SU-DHL-6 (cell line): Measurements from ENCODE around the gene TBC1D10B.

Experiments
- H2AFZ ChIP-seq: fragments of 200-600 bp; sonication (generic); 2 replicates; pipeline ENCODE4 v1.6.1; 2014; ENCODE audit warnings: low read depth, mild to moderate bottlenecking, moderate library complexity, mixed read lengths, antibody characterized with exemption, low read length; ENCODE audit not compliant: severe bottlenecking
- H3F3A ChIP-seq: fragments of 200-600 bp; shearing (Covaris generic); 2 replicates; pipeline ENCODE4 v1.6.0; 2016; ENCODE audit warnings: antibody characterized with exemption, mild to moderate bottlenecking; ENCODE audit not compliant: insufficient read depth
- H3K27ac ChIP-seq: fragments of 200-600 bp; sonication (generic); 2 replicates; pipeline ENCODE4 v1.5.1; 2016; ENCODE audit warnings: low read depth, mild to moderate bottlenecking, low read length, moderate library complexity, mixed read lengths
- H3K27me3 ChIP-seq: fragments of 200-600 bp; sonication (generic), shearing (Covaris generic); 2 replicates; pipeline ENCODE4 v1.6.0; 2014; ENCODE audit warnings: mild to moderate bottlenecking, low read length
- H3K36me3 ChIP-seq: fragments of 200-600 bp; sonication (generic); 2 replicates; pipeline ENCODE4 v1.6.1; 2014; ENCODE audit warnings: mild to moderate bottlenecking, low read length, mixed read lengths
- H3K4me2 ChIP-seq: fragments of 300-600, 200-600 bp; shearing (Covaris generic), sonication (generic); 2 replicates; pipeline ENCODE4 v1.6.0; 2014; ENCODE audit warnings: low read length, low read depth, mild to moderate bottlenecking; ENCODE audit not compliant: poor library complexity, severe bottlenecking
- H3K4me3 ChIP-seq: fragments of 200-600 bp; sonication (generic); 2 replicates; pipeline ENCODE4 v1.5.1; 2014; ENCODE audit warnings: antibody characterized with exemption, low read length, mild to moderate bottlenecking, mixed read lengths; ENCODE audit not compliant: insufficient read depth, poor library complexity, severe bottlenecking
- H3K79me2 ChIP-seq: fragments of 200-600 bp; sonication (generic); 2 replicates; pipeline ENCODE4 v1.6.1; 2014; ENCODE audit warnings: mild to moderate bottlenecking, low read length, moderate library complexity; ENCODE audit not compliant: insufficient read depth
- H3K9ac ChIP-seq: fragments of 200-600 bp; sonication (generic); 2 replicates; pipeline ENCODE4 v1.7.0; 2014; ENCODE audit warnings: mild to moderate bottlenecking, low read length
- H3K9me2 ChIP-seq: fragments of 200-600 bp; sonication (generic); replicated peaks from 2 replicates; pipeline ENCODE4 v1.6.1; 2014; ENCODE audit warnings: low read length; ENCODE audit not compliant: insufficient read depth
- H3K9me3 ChIP-seq: fragments of 200-600 bp; sonication (generic); 2 replicates; pipeline ENCODE4 v1.6.1; 2014; ENCODE audit warnings: low read length, mixed read lengths; ENCODE audit not compliant: insufficient read depth
- H4K20me1 ChIP-seq: fragments of 200-600 bp; sonication (generic); 2 replicates; pipeline ENCODE4 v1.6.1; 2014; ENCODE audit warnings: low read depth, mild to moderate bottlenecking, antibody characterized with exemption, low read length, moderate library complexity, mixed read lengths
- CTCF ChIP-seq: fragments of 200-600 bp; sonication (generic); IDR thresholded peaks from one replicate; pipeline ENCODE4 v1.5.1; 2017; ENCODE audit warnings: antibody characterized with exemption, mild to moderate bottlenecking, low read length, moderate library complexity; ENCODE audit not compliant: insufficient read depth, poor library complexity, severe bottlenecking
- EZH2phosphoT487 ChIP-seq: fragments of 200-600 bp; sonication (generic), shearing (Covaris generic); conservative IDR thresholded peaks from 2 replicates; pipeline ENCODE4 v1.6.1; 2018; ENCODE audit warnings: mild to moderate bottlenecking, antibody characterized with exemption, low read length, moderate library complexity, mixed read lengths

TBC1D10B gene

GRCh38 chr16:30365200-30365599 lies 5.1 kb downstream of the TBC1D10B start:
- no peak overlapping the region for H3K4me2 ChIP-seq
- H2AFZ ChIP-seq: no peak overlapping the region
- H3K9me2 ChIP-seq: no peaks in the 10 kb centered on the region
- H3K9ac ChIP-seq: no peak overlapping the region
- H3K4me3 ChIP-seq: no peak overlapping the region
- no peaks in the 10 kb centered on the region for H3F3A ChIP-seq
- no peak overlapping the region for H3K27ac ChIP-seq
- no peaks in the 10 kb centered on the region; the same call in 1 of the 2 replicates for H4K20me1 ChIP-seq
- TF ChIP-seq EZH2phosphoT487: no peak
- no peak for TF ChIP-seq CTCF
- H3K36me3 ChIP-seq: peaks cover 5% of the 10 kb centered on the region; the same call in 1 of the 2 replicates
- H3K27me3 ChIP-seq: no peaks in the 10 kb centered on the region
- no peaks in the 10 kb centered on the region for H3K9me3 ChIP-seq
- H3K79me2 ChIP-seq: peaks cover 83% of the 10 kb centered on the region

- TF ChIP-seq CTCF (no peak), EZH2phosphoT487 (no peak)
- Histone ChIP-seq H3K4me3 (no peak overlapping the region), H3K27ac (no peak overlapping the region), H3K27me3 (no peaks in the 10 kb centered on the region), H3K4me2 (no peak overlapping the region), H3K79me2 (peaks cover 46% of the 10 kb centered on the region), H2AFZ (no peak overlapping the region), H3K9me3 (no peaks in the 10 kb centered on the region), H3K36me3 (peaks cover 5% of the 10 kb centered on the region; the same call in 1 of the 2 replicates), H3K9me2 (no peaks in the 10 kb centered on the region), H3F3A (peaks cover 12% of the 10 kb centered on the region), H4K20me1 (no peaks in the 10 kb centered on the region), H3K9ac (no peak overlapping the region)
These were observed 9.1 kb downstream of the TBC1D10B start for GRCh38 chr16:30361180-30361579.

- no peak overlapping the region for H3K4me3 ChIP-seq
- H4K20me1 ChIP-seq: no peaks in the 10 kb centered on the region
- no peaks in the 10 kb centered on the region for H3K9me2 ChIP-seq
- no peaks in the 10 kb centered on the region for H3K9me3 ChIP-seq
- peaks cover 15% of the 10 kb centered on the region for H3F3A ChIP-seq
- H3K9ac ChIP-seq: no peak overlapping the region
- TF ChIP-seq EZH2phosphoT487 (no peak), CTCF (no peak)
- no peak overlapping the region for H2AFZ ChIP-seq
- H3K27ac ChIP-seq: no peak overlapping the region
- peaks cover 5% of the 10 kb centered on the region; the same call in 1 of the 2 replicates for H3K36me3 ChIP-seq
- no peak overlapping the region for H3K4me2 ChIP-seq
- H3K79me2 ChIP-seq: peaks cover 35% of the 10 kb centered on the region
- H3K27me3 ChIP-seq: no peaks in the 10 kb centered on the region
These were observed 10.5 kb downstream of the TBC1D10B start for GRCh38 chr16:30359871-30360170.
